GM23248 (cell line): ENCODE results near the gene MYL4.

ENCODE experiments used
- EZH2 ChIP-seq: fragments of 200-600 bp; sonication (generic); IDR thresholded peaks from 2 replicates; pipeline ENCODE4 v1.6.1; 2018; ENCODE audit warnings: antibody characterized with exemption, mild to moderate bottlenecking; ENCODE audit not compliant: insufficient read depth, poor library complexity, severe bottlenecking
- EZH2phosphoT487 ChIP-seq: fragments of 200-600 bp; sonication (generic); IDR thresholded peaks from 2 replicates; pipeline ENCODE4 v1.6.1; 2018; ENCODE audit warnings: antibody characterized with exemption, moderate library complexity, mild to moderate bottlenecking, low read depth; ENCODE audit not compliant: insufficient read depth

GRCh38 chr17:47230864-47231263 lies 21.7 kb downstream of the MYL4 start:
- TF ChIP-seq EZH2 = no peak
- no peak for TF ChIP-seq EZH2phosphoT487
